Anterior cingulate cortex (tissue), 58 donors: ENCODE measurements around the gene TXLNA.
A peak's percentile ranks its signal among the peaks of the same experiment; 100 is the strongest.

Experiments
- DNase-seq, 58 donors: peaks; one replicate each; lab custom pipeline; 2025; lab: John Stamatoyannopoulos, UW

Gene TXLNA

DNA sequence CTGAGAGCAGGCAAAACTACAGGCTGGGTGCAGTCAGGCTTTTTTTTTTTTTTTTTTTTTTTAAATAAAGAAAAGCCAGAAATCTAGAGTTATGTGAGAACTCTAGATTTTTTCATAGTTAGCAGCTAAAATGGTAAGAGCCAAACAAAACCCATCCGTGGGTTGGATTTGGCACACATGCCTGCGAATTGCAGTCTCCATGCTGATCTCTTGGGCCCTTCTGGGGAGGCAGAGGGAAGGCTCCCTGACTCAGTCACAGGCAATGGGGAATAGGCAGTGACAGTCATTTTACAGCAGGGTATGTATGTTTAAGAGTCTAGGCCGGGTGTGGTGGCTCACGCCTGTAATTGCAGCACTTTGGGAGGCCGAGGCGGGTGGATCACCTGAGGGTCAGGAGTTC, 2.6 kb downstream of the TXLNA start:
- peak in 1 of 58 donors; percentile 23 for DNase-seq

GRCh38 chr1:32184650-32185049, 5.2 kb downstream of the TXLNA start:
- DNase-seq = no peak

- DNase-seq = no peak
Observed at GRCh38 chr1:32186077-32186476, 6.6 kb downstream of the TXLNA start.

DNA sequence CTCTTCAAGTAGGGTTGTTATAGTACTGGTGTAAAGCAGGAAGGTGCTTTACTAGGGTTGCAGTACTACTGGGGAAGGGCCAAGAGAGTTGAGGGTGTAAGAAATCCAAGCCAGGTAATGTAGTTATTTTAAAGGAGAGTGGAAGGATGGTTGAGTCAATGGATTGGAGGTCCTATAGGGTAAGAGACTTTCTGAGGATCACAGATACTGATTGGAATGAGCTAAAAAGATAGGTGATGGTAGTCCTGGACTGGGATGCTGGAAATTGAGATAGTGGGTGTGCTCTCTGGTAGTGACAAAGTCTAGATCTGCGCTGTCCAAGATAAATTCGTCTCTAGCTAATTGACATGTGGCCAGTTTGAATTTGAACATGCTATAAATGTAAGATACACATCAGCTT, 7.0 kb downstream of the TXLNA start:
- no peak for DNase-seq

DNA sequence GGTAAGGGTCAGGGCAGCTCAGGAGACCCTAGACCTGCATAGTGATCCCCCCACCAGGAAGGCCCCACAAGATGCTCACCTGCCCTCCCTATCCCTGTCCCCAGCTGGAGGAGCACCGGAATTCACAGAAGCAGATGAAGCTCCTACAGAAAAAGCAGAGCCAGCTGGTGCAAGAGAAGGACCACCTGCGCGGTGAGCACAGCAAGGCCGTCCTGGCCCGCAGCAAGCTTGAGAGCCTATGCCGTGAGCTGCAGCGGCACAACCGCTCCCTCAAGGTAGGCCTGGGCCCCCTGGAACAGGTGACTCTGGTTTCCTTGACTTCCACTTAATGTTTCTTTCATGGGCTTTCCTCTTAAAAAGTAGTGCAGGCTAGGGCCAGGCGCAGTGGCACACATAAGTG, 8.4 kb downstream of the TXLNA start:
- DNase-seq = no peak

GRCh38 chr1:32192220-32192948, 12.9 kb downstream of the TXLNA start:
- no peak for DNase-seq

GRCh38 chr1:32194984-32195383, 15.5 kb downstream of the TXLNA start:
- DNase-seq = no peak

DNA sequence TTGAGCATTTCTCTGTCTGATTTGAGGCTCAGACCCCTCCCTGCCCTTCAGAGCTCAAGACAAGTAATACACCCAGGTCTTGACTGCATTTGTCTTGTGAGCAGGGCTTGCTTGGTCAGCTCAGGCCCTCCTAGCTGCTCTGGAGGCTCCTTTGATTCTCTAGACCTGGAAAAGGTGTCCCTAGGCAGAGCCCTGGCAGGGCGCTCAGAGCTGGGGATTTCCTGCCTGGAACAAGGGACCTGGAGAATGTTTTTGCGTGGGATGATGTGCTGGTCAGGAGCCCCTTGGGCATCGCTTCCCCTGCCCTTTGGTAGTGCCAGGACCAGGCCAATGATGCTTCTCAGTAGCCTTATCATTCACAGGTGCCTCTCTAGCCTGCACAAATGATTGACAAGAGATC, 16.1 kb downstream of the TXLNA start:
- no peak for DNase-seq

DNA sequence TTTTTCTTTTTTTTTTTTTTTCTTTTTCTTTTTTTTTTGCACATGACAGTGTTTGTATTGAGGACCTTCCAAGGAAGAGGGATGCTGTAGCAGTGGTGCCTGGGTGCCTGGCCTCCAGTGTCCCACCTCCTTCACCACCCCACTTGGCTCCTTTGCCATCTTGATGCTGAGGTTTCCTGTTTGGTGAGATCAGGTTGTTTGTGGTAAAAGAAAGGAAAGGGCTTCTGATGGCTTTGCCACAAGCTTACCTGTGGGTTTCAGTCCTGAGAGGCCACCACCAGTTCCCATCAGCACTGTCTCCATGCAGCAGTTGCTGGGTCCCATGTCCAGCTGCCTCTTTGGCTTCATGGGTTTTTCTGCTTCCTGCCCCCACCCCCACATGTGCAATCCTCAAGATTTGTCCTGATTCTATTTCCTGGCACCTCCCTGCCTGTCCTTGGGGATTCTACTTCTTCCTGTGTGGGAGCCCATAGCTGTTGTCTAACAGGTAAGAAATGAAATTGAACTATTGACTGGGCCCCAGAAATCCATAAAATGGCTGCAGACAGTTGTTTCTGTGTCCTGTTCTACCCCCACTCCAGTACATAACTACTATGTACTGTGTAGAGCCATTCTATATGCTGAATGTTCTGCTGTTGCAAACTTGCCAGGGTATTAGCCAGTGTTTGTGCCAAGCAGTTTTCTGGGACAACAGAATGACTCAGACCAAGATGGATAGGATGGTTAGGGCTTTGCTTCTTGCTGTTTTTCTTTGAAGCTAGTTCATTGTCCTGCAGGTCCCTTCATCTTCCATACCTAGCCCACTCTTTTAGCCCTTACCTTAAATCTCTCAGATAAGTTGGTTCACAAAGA, 16.7 kb downstream of the TXLNA start:
- DNase-seq = peak in 2 of 58 donors; percentile 19 to 22

GRCh38 chr1:32197074-32197473, 17.6 kb downstream of the TXLNA start:
- no peak for DNase-seq

GRCh38 chr1:32197837-32198236, 18.4 kb downstream of the TXLNA start:
- DNase-seq = no peak

DNA sequence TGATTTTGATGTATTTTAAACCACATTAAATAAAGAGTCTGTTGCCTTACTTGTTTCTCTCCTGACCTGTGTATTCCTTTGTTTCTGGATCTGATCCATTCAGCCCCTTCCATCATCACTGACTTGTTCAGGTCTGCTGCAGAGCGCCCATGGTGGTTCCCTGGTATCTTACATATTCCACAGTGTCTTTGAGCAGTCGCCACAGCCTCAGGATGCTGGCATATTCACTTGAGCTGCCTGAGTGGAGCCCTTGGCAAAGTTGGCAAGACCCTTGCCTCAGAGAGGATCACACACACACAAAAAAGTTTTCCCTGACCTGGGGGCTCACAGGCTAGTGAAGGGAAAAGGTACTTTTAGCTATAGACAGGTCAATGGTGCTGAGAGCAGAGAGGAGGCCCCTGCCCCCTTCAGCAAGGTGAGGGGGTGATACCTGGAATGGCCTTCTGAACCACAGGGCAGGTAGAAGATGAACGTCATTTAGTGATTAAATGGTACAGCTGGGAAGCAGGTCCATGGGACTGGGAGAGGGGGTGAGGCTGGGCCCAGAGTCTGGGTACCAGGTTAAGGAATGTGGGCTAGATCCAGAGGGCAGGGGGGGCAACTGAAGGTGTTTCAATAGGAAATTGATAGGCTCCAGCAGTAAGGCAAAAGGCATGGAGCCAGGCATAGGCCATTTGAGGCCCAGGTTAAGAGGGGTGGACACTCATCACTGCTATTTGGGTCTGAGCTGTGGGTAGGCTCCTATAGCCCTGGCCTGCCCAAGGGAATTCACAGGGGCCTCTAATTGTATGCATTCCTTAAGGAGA, 19.0 kb downstream of the TXLNA start:
- no peak for DNase-seq

GRCh38 chr1:32199043-32199716, 19.7 kb downstream of the TXLNA start:
- no peak for DNase-seq

DNA sequence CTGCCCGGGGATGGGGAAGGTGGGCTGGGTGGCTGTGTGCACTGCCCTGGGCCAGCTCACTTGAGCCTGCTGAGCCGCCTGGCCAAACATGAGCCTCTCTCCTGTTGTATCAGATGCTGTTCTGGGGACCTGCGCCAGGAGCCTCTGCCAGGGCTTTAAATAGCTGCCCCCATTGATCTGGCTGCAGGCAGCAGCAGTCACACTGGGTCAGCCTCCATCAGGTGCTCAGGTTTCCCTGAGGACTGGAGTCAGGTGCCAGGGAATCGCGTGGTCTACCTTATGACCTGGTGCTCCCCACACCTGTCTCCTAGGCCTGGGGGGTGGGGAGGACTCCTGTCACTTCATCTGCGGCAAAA, 20.2 kb downstream of the TXLNA start:
- DNase-seq = peak in 42 of 58 donors; percentile 9 to 65 (median 30)

DNA sequence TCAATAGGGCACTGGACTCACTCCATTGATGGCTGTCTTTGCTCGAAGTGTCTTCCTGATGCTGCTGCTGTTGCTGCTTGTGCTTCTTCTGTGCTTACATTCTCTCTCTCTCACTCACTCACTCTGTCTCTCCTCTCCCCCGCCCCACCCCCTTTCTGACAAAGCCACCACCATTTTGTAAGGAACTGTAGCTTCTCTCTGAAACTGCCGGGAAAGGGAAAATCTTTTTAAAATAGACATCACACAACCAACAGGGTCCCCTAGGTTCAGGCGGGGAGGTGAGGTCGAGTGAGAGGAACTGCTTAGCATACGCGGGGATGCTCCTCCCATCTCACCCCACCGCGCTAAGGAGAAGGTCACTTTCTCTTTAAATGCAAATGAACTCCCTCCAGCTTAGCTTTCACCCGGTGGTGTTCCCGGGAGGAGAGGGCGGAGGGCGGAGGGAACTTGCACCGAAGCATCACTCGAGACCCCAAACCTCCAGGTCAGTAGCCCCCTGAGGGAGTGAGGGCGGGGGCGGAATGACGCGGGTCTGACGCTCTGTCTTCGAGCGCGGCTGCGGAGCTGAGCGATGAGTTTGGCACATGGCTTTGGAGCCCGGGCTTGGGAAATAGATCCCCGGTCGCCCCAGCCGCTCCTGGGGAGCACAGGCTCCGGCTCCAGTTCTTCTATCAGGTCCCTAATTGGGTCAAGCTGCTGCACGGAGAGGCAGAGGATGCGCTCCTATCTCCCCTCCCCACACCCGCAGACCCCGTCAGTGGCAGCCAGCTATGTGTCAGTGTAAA, 20.9 kb downstream of the TXLNA start, which contains the start of gene CCDC28B:
TSS of gene CCDC28B (plus strand) at position 370 of the 785 bp plus-strand sequence. CDS start 1,341 bp downstream, outside the sequence.
- DNase-seq = peak in 56 of 58 donors; percentile 23 to 86 (median 59)

DNA sequence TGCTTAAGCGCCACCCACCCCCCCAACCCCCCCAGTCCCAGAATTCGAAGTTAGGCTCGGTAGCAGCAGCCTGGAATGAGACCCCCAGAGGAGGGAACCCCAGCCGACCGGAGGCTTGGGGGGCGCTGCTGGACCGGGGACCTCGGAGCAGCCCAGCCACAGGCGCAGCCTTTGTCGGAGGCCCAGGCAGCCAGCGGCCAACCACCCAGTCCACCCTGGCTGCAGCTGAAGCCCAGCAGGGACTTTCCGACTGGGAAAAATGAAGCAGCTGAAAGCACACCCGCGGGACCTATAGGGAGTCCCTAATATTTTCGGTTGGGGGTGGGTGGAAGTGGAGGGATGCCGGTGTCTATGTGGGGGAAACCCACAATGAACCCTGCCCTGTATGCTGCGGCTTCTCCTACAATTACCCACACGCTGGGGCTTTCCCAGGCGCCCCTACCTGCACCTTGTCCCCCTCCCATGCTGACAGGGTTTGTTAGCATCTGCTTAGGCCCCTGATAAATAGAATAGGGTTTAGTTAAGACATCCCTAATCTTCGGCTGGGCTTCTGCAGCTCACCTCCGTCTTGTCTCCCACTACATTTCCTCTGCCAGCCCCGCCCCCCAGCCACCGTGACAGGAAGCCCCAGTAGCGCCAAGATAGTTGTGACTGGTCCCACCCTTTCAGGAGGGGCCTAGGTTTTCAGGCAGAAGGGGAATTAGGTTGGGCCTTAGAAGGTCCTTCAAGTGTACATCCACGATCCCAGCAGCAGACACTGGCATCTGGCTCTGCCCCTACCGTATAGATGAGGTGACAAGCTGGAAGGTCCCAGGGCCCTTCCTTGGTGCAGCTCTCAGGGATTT, 21.8 kb downstream of the TXLNA start:
- DNase-seq = peak in 47 of 58 donors; percentile 11 to 70 (median 51)

DNA sequence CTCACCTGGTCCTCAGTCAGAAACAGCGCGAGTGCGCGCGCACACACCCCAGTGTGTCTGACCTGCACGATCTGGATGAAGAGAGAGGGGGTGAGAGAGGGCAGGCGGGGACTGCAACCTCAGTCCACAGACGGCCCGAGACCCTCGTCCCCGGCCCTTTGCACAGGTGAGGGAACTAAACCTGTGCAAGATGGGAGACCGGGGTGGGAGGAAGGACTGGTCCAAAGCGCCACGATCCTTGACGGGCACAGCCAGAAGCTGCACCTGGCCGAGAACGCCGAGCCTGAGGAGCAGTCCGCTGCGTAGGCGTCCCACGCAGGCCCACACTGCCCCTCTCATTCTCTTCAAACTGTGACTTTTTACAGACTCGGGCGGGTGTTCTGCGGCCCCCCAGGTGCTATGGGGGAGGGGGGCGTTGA, 25.5 kb downstream of the TXLNA start:
- DNase-seq = peak in 2 of 58 donors; percentile 32 to 40
